Right ventricle myocardium inferior (tissue), 1 donor: ENCODE data around the gene CYP21A2. TPM values are rescaled to one million over a fixed set of nuclear protein-coding genes. Genes with fewer than 3 reads are reported as not detected.
"Not testable (repeated sequence)": the region's sequence is repeated elsewhere in the genome, so short reads cannot be mapped to it uniquely, and the experiment has no call there.

Experiments used
- ATAC-seq: fragments of 200-7000 bp; cut with Tn5 transposase; one replicate; pipeline ENCODE4 v1.9.1; 2020; ENCODE audit warnings: mild to moderate bottlenecking, moderate library complexity
- DNase-seq: peaks from one replicate; pipeline ENCODE4 v3.0.0; 2021; ENCODE audit errors: missing footprints
- intact Hi-C: fragments of 100-400 bp; cut with DNase I; formaldehyde crosslinking; loops from one replicate; pipeline ENCODE4 v1.11.0; 2022
- long read RNA-seq: library from polyadenylated mRNA; unstranded; transcript quantifications from one replicate; pipeline ENCODE4 v2.0.0, GENCODE V29; 2021
- total RNA-seq: library from RNA; stranded (reverse); fragmentation: NEBNext Ultra II Directional; extraction: Animal tissue kit (Norgen Biotek cat#: 25700); gene quantifications from one replicate; pipeline ENCODE4 v1.2.1, GENCODE V29; 2021
- donor health status: DM: no; HTN: yes; CAD: no; lungs with severe emphysema.

CYP21A2 gene
- total RNA-seq = 0.30 TPM
- long read RNA-seq = 0 reads

DNA sequence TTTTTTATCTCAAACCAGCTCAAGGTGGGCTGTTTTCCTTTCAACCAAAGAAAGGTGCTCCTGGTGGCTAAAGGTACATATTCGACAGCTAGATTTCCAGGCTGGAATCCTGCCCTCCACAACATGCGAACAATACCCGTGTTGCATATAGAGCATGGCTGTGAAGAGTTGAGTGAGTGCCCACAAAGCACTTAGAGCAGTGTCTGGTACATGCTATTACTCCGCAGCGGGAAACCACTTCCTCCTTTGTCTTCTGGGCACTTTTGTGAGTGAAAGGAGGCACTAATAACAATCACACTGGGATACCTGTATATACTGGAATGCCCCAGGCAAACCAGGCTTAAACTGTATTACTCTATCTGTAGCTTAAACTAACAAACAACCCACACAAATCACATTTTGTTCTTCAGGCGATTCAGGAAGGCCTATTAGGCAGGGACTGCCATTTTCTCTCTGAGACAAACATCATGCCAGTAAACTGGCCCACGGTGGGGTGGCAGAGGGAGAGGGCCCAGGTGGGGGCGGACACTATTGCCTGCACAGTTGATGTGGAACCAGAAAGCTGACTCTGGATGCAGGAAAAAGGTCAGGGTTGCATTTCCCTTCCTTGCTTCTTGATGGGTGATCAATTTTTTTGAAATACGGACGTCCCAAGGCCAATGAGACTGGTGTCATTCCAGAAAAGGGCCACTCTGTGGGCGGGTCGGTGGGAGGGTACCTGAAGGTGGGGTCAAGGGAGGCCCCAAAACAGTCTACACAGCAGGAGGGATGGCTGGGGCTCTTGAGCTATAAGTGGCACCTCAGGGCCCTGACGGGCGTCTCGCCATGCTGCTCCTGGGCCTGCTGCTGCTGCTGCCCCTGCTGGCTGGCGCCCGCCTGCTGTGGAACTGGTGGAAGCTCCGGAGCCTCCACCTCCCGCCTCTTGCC, at the start of gene CYP21A2:
Gene CYP21A2 (plus strand): TSS at position 818 of the 927 bp plus-strand sequence. CDS start 8 bp downstream, at position 826.
- ATAC-seq, intact Hi-C loops: not testable (repeated sequence)
- DNase-seq = peak; percentile 58

DNA sequence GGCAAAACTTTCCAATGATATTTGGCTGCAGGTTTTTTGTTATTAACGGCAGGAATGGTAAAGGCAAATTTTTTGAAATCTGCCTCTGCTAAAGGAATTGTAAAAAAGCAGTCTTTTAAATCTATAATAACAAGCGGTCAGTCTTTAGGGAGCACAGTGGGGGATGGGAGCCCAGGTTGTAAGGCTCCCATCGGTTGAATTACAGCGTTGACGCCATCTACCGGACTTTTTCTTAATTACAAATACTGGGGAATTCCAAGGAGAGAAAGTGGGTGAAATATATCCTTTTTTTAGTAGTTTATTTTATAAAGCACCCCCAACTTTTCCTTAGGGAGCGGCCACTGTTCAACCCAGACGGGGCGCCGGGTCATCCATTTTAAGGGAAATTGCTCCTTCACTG, 48.9 kb upstream of the CYP21A2 start:
- DNase-seq, intact Hi-C loops, ATAC-seq: not testable (repeated sequence)

DNA sequence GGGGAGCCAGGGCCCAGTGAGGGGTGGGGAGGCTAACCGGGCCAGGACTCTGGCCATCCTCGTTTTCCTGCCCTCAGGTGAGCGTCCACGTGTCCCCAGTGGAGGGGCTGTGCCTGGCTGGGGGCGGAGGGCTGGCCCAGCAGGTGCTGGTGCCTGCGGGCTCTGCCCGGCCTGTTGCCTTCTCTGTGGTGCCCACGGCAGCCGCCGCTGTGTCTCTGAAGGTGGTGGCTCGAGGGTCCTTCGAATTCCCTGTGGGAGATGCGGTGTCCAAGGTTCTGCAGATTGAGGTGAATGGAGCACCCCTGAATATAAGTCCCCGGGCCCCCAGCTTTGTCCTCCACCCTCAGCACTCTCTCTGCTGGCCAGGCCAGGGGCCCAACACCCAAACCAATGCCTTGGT, 43.8 kb upstream of the CYP21A2 start:
- ATAC-seq, intact Hi-C loops: not testable (repeated sequence)

DNA sequence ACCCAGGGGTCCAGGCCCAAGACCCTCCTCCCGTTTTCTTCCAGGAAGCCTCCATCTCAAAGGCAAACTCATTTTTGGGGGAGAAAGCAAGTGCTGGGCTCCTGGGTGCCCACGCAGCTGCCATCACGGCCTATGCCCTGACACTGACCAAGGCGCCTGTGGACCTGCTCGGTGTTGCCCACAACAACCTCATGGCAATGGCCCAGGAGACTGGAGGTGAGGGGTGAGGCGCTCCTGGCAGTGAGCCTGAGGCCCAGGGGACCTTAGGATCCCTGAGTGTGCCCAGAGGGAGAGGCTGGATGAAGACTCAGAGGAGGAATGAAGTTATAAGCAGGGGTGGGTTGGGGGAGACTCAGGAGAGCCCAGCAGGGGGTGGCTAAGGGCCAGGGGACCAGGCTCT, 41.8 kb upstream of the CYP21A2 start:
- ATAC-seq, intact Hi-C loops: not testable (repeated sequence)
- peak; percentile 13 for DNase-seq

More for the DNA sequence above, 43.8 kb upstream of the CYP21A2 start:
- peak; percentile 46 for DNase-seq

DNA sequence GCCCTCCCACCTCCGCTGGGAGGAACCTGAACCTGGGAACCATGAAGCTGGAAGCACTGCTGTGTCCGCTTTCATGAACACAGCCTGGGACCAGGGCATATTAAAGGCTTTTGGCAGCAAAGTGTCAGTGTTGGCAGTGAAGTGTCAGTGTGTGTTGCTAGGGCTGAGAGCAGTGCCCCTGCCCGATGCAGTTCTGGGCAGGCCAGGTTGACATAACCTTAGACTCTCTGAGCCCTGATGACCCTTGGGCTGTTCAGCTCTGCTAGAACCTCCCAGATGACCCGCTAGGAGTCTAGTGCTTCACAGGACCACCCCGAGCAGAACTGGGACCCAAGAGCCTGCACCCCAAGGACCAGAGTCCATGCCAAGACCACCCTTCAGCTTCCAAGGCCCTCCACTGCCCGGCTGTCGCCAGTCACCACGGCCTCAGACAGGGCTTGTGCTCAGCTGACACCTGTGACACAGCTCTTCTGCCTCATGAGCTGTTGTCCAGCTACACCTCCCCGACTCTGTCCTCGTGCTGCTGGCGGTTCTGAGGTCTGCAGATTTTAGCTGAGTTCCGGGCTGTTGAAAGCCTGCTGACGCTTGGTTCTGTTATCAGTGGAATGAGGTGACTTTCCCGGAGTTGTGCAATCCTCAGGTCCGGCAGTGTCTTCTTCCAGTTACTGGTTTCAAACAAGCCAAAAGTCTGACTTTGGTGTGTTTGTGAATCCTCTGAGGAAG, 35.5 kb upstream of the CYP21A2 start:
- ATAC-seq = peak; percentile 58
- intact Hi-C loops, DNase-seq: not testable (repeated sequence)

DNA sequence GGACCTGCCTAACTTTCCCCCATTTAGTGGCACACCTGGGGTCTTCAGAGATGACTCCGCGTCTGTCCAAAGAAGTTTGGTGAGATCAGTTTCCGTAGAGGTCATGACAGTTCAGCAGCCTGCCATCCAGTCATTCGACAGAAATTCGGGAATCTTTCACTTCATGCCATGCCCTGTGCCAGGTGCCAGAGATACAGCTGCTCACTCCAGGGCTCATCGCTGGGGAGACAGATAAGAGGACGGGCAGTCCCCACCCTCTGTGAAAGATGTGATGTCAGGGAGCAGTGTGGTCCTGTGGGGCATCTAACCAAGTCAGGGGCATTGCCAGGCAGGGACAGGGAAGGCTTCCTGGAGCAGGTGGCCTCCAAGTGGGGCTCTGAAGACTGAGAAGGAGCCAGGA, 34.9 kb upstream of the CYP21A2 start:
- ATAC-seq, DNase-seq, intact Hi-C loops: not testable (repeated sequence)

DNA sequence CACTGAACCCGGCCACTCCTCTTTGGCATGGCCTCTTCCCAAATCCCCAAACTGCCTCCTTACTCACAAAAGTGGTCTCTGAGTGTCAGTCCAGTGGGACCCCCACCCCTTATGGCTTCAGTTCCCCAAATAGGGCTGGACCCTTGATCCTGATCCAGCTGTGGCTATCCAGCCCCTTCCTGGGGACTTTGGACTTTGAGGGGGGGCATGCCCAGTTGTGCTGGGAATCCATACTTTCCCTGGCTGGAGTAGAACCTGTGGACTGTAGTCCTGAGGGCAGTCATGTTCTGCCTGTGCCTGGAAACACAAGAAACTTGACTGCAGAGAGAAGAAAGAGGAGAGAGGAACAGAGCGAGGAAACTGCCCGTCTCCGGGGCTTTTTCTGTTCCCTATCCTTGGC, 33.8 kb upstream of the CYP21A2 start:
- DNase-seq, intact Hi-C loops: not testable (repeated sequence)

DNA sequence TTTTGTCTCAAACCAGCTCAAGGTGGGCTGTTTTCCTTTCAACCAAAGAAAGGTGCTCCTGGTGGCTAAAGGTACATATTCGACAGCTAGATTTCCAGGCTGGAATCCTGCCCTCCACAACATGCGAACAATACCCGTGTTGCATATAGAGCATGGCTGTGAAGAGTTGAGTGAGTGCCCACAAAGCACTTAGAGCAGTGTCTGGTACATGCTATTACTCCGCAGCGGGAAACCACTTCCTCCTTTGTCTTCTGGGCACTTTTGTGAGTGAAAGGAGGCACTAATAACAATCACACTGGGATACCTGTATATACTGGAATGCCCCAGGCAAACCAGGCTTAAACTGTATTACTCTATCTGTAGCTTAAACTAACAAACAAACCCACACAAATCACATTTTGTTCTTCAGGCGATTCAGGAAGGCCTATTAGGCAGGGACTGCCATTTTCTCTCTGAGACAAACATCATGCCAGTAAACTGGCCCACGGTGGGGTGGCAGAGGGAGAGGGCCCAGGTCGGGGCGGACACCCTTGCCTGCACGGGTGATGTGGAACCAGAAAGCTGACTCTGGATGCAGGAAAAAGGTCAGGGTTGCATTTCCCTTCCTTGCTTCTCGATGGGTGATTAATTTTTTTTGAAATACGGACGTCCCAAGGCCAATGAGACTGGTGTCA, 33.2 kb upstream of the CYP21A2 start:
- DNase-seq, ATAC-seq, intact Hi-C loops: not testable (repeated sequence)

More for the DNA sequence above, 33.8 kb upstream of the CYP21A2 start:
- not testable (repeated sequence) for ATAC-seq

DNA sequence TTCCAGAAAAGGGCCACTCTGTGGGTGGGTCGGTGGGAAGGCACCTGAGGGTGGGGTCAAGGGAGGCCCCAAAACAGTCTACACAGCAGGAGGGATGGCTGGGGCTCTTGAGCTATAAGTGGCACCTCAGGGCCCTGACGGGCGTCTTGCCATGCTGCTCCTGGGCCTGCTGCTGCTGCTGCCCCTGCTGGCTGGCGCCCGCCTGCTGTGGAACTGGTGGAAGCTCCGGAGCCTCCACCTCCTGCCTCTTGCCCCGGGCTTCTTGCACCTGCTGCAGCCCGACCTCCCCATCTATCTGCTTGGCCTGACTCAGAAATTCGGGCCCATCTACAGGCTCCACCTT, 32.7 kb upstream of the CYP21A2 start:
- DNase-seq, ATAC-seq, intact Hi-C loops: not testable (repeated sequence)

DNA sequence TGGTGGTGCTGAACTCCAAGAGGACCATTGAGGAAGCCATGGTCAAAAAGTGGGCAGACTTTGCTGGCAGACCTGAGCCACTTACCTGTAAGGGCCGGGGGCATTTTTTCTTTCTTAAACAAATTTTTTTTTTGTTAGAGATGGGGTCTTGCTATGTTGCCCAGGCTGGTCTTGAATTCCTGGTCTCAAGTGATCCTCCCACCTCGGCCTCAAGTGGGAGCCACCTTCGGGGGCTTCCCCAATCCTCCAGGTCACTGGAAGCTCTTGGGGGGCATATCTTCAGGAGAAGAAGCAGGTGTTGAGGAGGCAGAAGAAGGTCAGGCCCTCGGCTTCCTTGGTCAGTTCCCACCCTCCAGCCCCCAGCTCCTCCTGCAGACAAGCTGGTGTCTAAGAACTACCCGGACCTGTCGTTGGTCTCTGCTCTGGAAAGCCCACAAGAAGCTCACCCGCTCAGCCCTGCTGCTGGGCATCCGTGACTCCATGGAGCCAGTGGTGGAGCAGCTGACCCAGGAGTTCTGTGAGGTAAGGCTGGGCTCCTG, 32.2 kb upstream of the CYP21A2 start:
- intact Hi-C loops, ATAC-seq: not testable (repeated sequence)
- peak; percentile 28 for DNase-seq

DNA sequence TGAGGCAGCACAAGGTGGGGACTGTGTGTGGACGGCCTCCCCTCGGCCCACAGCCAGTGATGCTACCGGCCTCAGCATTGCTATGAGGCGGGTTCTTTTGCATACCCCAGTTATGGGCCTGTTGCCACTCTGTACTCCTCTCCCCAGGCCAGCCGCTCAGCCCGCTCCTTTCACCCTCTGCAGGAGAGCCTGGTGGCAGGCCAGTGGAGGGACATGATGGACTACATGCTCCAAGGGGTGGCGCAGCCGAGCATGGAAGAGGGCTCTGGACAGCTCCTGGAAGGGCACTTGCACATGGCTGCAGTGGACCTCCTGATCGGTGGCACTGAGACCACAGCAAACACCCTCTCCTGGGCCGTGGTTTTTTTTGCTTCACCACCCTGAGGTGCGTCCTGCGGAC, 31.1 kb upstream of the CYP21A2 start:
- DNase-seq, ATAC-seq, intact Hi-C loops: not testable (repeated sequence)

DNA sequence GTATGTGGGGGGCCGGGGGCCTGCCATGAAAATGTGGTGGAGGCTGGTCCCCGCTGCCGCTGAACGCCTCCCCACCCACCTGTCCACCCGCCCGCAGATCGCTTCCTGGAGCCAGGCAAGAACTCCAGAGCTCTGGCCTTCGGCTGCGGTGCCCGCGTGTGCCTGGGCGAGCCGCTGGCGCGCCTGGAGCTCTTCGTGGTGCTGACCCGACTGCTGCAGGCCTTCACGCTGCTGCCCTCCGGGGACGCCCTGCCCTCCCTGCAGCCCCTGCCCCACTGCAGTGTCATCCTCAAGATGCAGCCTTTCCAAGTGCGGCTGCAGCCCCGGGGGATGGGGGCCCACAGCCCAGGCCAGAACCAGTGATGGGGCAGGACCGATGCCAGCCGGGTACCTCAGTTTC, 30.2 kb upstream of the CYP21A2 start:
- DNase-seq, ATAC-seq, intact Hi-C loops: not testable (repeated sequence)

DNA sequence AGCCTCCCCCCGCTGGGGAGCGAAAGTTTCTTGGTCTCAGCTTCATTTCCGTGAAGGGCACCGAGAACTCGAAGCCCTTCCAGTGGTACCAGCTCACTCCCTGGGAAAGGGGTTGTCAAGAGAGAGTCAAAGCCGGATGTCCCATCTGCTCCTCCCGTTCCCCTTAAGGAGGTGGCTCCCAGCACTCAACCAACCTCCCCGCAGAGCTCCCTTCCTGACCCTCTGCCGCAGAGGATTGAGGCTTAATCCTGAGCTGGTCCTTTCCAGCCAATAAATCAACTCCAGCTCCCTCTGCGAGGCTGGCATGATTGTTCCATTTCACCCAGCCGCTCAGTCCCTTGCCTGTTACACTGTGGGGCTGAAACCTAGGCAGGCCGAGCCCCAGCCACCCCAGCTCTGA, 29.6 kb upstream of the CYP21A2 start:
- DNase-seq, ATAC-seq, intact Hi-C loops: not testable (repeated sequence)

DNA sequence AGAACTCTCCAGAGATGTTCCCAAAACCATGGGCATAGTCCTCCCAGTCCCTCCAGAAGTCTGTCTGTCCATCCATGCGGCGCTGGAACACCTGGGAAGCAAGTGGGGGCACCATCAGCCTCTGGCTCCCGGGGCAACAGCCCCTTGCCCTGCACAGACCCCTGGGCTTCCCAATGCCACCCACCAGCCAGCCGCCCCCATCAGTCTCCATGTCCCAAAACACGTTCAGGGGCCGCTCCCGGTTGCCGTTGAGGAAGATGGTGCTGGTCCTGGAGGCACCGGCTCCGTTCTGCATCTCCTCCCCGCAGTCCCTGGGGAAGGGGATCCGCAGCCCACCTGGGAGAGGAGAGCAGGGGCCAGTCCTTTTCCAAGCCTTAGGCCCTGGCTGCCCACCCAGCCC, 28.7 kb upstream of the CYP21A2 start:
- peak; percentile 39 for DNase-seq
- ATAC-seq, intact Hi-C loops: not testable (repeated sequence)

DNA sequence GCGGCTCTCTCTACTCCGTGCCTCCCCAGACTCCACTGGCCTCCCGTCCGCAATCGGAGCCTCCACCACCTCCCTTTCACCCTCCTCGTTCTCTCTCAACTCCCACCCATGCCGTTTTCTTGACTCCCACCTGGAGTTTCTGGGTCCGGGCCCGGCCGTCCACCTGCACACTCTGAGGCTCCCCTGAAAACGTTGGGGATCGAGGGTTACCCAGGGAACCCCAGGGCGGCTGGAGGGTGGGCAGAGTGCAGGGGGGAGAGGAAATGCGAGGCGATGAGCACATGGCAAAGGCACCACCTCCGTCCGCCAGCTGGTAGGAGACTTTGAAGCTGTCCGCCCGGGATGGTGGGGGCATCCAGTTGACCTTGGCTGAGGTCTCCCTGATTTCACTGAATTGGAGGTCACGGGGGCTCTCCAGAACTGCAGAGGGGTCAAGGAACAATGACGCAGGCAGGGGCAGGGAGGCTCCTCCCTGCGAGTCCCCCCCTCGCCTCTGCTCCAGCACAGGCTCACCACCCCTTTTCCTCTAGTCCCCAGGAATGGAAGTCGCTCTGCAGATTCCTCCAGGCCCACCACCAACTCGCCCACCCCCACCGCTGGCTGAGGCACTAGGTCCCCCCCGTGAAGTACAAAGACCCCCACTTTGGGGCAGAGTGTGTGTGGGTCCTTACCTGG, 27.2 kb upstream of the CYP21A2 start:
- intact Hi-C loops = not testable (repeated sequence)

DNA sequence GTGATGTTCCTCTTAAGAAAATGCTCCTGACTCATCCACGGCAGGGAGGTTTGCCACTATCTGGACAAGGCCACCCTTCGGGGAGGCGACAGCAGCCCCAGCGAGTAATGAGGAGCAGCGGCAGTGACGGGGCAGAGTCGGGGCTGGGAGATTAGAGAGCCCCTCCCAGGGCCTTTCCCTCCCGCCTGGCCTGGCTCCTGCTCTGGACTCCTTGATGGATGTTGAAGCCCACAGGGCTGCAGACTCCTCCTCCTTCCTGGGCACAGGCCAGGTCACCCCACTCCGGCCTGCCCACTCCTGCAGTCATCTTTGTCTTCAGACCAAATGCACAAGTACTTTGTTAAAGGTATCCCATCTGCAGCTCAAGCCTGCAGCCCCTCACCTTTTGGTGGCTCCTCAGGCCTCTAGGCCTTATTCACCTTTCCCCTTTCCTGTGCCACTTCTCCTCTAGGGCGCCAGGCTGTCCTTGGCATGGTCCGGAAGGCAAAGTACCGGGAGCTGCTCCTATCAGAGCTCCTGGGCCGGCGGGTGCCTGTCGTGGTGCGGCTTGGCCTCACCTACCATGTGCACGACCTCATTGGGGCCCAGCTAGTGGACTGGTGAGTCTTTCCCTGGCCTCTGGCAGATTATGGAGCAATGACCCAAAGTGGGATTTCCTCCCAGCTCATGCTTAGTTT, 25.1 kb upstream of the CYP21A2 start:
- DNase-seq (peak; percentile 42), ATAC-seq (peak; percentile 35)
- intact Hi-C loops = not testable (repeated sequence)

More for the DNA sequence above, 27.2 kb upstream of the CYP21A2 start:
- ATAC-seq, DNase-seq: not testable (repeated sequence)

DNA sequence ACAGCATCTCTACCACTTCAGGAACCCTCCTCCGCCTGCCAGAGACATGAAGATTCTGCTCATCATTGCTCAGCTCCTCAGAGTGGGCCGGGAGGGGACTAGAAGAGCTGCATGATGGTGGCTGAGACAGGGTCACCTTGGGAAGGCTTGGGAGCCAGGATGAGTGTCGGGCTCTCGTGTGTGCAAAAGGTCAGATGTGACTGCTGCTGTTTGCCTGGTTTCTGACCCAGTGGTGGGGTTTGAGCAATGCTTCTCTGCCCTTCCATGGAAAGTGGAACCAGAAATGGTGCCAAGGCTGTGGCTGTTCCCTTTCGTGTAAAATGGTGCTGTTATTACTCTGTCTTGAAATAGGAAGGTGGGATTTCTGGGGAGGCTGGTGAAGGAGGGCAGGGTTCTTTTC, 24.5 kb upstream of the CYP21A2 start:
- ATAC-seq = not testable (repeated sequence)

More for the DNA sequence above, 24.5 kb upstream of the CYP21A2 start:
- intact Hi-C loops, DNase-seq: not testable (repeated sequence)
